CD14-positive monocyte (primary cell): ENCODE measurements around the gene SPOP. TPM values are rescaled to one million over a fixed set of nuclear protein-coding genes. Genes with fewer than 3 reads are reported as not detected.

Source experiments
- DNase-seq, 3 donors: peaks; one replicate each; pipeline ENCODE4 v3.0.0-alpha.2; 2011 to 2022
- H2AFZ ChIP-seq: 2 replicates; pipeline ENCODE4 v1.6.0; 2012; ENCODE audit warnings: mild to moderate bottlenecking, low read depth, low read length, inconsistent platforms; ENCODE audit not compliant: insufficient read depth, poor library complexity, severe bottlenecking
- H3K27ac ChIP-seq, 2 donors: 1 replicate in 1 of 2; 2 replicates in 1 of 2; pipeline ENCODE4 v1.5.1; 2012 to 2013; ENCODE audit warnings: low read length in 2 of 2, control low read depth in 1 of 2, inconsistent platforms in 1 of 2, low read depth in 1 of 2, mild to moderate bottlenecking in 1 of 2
- H3K27me3 ChIP-seq, 2 donors: one replicate each; pipeline versions ENCODE4 v1.6.0 to v1.6.1; 2011 to 2013; ENCODE audit warnings: low read length in 2 of 2; ENCODE audit not compliant: control insufficient read depth in 2 of 2, insufficient read depth in 2 of 2
- H3K36me3 ChIP-seq, 2 donors: replicated peaks in 1 of 2; 1 replicate in 1 of 2; 2 replicates in 1 of 2; pipeline versions ENCODE4 v1.5.1 to v1.6.1; 2012 to 2013; ENCODE audit warnings: low read length in 2 of 2, control low read depth in 1 of 2, inconsistent platforms in 1 of 2, mild to moderate bottlenecking in 1 of 2; ENCODE audit not compliant: insufficient read depth in 2 of 2, control insufficient read depth in 1 of 2
- H3K4me1 ChIP-seq, 2 donors: 1 replicate in 1 of 2; 2 replicates in 1 of 2; pipeline versions ENCODE4 v1.5.1 to v1.6.1; 2012 to 2013; ENCODE audit warnings: low read length in 2 of 2, control low read depth in 1 of 2, inconsistent platforms in 1 of 2, mild to moderate bottlenecking in 1 of 2, moderate library complexity in 1 of 2; ENCODE audit not compliant: insufficient read depth in 2 of 2, control insufficient read depth in 1 of 2
- H3K4me2 ChIP-seq: replicated peaks from 2 replicates; pipeline ENCODE3; 2012; ENCODE audit warnings: low read length, moderate library complexity, mild to moderate bottlenecking; ENCODE audit not compliant: poor library complexity, severe bottlenecking; ENCODE audit errors: extremely low read depth
- H3K4me3 ChIP-seq, 3 experiments: fragments of 200-600 bp in 1 of 3; sonication (generic) in 1 of 3; replicated peaks in 1 of 3; 1 replicate in 2 of 3; 2 replicates in 1 of 3; pipeline ENCODE4 v1.5.1; 2011 to 2013; ENCODE audit warnings: low read length in 3 of 3, mild to moderate bottlenecking in 3 of 3, control low read depth in 2 of 3, low read depth in 2 of 3, inconsistent platforms in 1 of 3, moderate library complexity in 1 of 3
- H3K79me2 ChIP-seq: 2 replicates; pipeline ENCODE4 v1.6.0; 2012; ENCODE audit warnings: mild to moderate bottlenecking, control low read depth, inconsistent platforms, low read length, moderate library complexity; ENCODE audit not compliant: insufficient read depth
- H3K9ac ChIP-seq: 2 replicates; pipeline ENCODE4 v1.6.0; 2017; ENCODE audit warnings: low read length, mild to moderate bottlenecking; ENCODE audit not compliant: insufficient read depth, poor library complexity, severe bottlenecking
- H3K9me3 ChIP-seq, 2 donors: replicated peaks in 1 of 2; 1 replicate in 1 of 2; 2 replicates in 1 of 2; pipeline versions ENCODE4 v1.5.1 to v1.6.1; 2012 to 2013; ENCODE audit warnings: low read length in 2 of 2, control low read depth in 1 of 2; ENCODE audit not compliant: control insufficient read depth in 1 of 2, insufficient read depth in 1 of 2
- H4K20me1 ChIP-seq: 2 replicates; pipeline ENCODE4 v1.6.0; 2012; ENCODE audit warnings: mild to moderate bottlenecking, low read length, control low read depth, moderate library complexity; ENCODE audit not compliant: insufficient read depth
- H3K27ac Mint-ChIP-seq, 7 donors: one replicate each; pipeline ENCODE4 v1.8.0; 2020; ENCODE audit warnings: mild to moderate bottlenecking in 7 of 7, mixed read lengths in 7 of 7, moderate library complexity in 6 of 7, inconsistent platforms in 2 of 7
- H3K27me3 Mint-ChIP-seq, 3 donors: one replicate each; pipeline ENCODE4 v1.8.0; 2021 to 2022; ENCODE audit warnings: low read depth in 3 of 3, mild to moderate bottlenecking in 3 of 3, mixed read lengths in 3 of 3, moderate library complexity in 3 of 3, inconsistent platforms in 1 of 3
- H3K36me3 Mint-ChIP-seq, 2 donors: one replicate each; pipeline ENCODE4 v1.8.0; 2020; ENCODE audit warnings: mixed read lengths in 2 of 2, inconsistent platforms in 1 of 2, mild to moderate bottlenecking in 1 of 2
- H3K4me1 Mint-ChIP-seq: one replicate; pipeline ENCODE4 v1.8.0; 2020; ENCODE audit warnings: mild to moderate bottlenecking, mixed read lengths
- H3K4me3 Mint-ChIP-seq, 2 donors: one replicate each; pipeline ENCODE4 v1.8.0; 2020; ENCODE audit warnings: mild to moderate bottlenecking in 2 of 2, mixed read lengths in 2 of 2, moderate library complexity in 1 of 2
- H3K9me3 Mint-ChIP-seq, 7 donors: one replicate each; pipeline ENCODE4 v1.8.0; 2020 to 2022; ENCODE audit warnings: mixed read lengths in 7 of 7, mild to moderate bottlenecking in 6 of 7, moderate library complexity in 6 of 7, inconsistent platforms in 2 of 7
- WGBS: methylation state at CpG from one replicate; pipeline ENCODE4 v1.1.5; 2013; ENCODE audit warnings: missing lambda C conversion rate; ENCODE audit not compliant: insufficient coverage; 5-methylcytosine and 5-hydroxymethylcytosine counted together
- intact Hi-C, 2 donors: fragments of 100-400 bp; cut with micrococcal nuclease; formaldehyde crosslinking; loops; one replicate each; pipeline versions ENCODE4 v1.15.0 to v1.15.1; 2023
- polyA plus RNA-seq, 3 donors: library from polyadenylated mRNA; depleted of rRNA in 1 of 3; unstranded in 2 of 3; stranded (reverse) in 1 of 3; fragments of 300-500 nt in 2 of 3; fragments of >200 nt in 1 of 3; fragmentation: Illumina TruSeq in 2 of 3; gene quantifications; 1 replicate in 2 of 3; 2 replicates in 1 of 3; pipeline ENCODE4 v1.2.3, GENCODE V29; 2012 to 2021
- TF ChIP-seq, protein P1 (sequence below): fragments of 200-600 bp; IDR thresholded peaks from one replicate; pipeline ENCODE4 v1.8.0; 2022; ENCODE audit warnings: antibody characterized with exemption, mild to moderate bottlenecking

The SPOP gene
- polyA plus RNA-seq, 3 donors, result 41.3 to 65.5 (median 63.2) TPM

DNA sequence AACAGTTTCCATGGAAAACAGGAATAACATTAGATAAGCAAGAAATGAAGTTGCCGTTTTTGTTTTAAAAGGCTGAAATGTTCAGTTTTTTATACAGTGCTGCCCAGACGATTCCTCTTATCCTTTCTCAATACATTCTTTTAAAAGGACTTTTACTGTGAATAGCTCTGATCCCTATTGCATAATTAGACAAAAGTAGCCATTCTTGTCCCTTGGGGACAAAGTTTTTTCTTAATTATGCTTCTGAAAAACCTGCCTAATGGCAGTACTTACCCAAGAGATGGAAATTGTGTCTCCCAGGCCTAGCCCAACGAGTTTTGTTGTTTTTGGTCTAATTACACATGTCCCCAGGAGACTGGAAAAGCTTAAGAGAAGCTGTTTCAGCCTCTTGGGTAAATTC lies 74.7 kb downstream of the SPOP start:
- H3K79me2 ChIP-seq, result no peaks in the 10 kb centered on the region
- H3K27ac ChIP-seq, result peak overlapping the region in 1 of 2 donors; percentile 24
- H2AFZ ChIP-seq, result no peak overlapping the region
- H3K36me3 ChIP-seq, result peaks cover 88 to 99% of the 10 kb centered on the region in 2 donors
- Mint-ChIP-seq H3K27ac (no peak overlapping the region), H3K27me3 (peaks cover 0 to 1% (median 0%) of the 10 kb centered on the region in 3 donors), H3K36me3 (peaks cover 82 to 93% of the 10 kb centered on the region in 2 donors), H3K4me1 (peaks cover 7% of the 10 kb centered on the region), H3K4me3 (no peak overlapping the region), H3K9me3 (peaks cover 0 to 2% (median 0%) of the 10 kb centered on the region in 7 donors)
- peaks cover 22% of the 10 kb centered on the region for H4K20me1 ChIP-seq
- 86% methylated on average over 1 of the region's 3 CpGs for WGBS
- TF ChIP-seq, protein P1, sequence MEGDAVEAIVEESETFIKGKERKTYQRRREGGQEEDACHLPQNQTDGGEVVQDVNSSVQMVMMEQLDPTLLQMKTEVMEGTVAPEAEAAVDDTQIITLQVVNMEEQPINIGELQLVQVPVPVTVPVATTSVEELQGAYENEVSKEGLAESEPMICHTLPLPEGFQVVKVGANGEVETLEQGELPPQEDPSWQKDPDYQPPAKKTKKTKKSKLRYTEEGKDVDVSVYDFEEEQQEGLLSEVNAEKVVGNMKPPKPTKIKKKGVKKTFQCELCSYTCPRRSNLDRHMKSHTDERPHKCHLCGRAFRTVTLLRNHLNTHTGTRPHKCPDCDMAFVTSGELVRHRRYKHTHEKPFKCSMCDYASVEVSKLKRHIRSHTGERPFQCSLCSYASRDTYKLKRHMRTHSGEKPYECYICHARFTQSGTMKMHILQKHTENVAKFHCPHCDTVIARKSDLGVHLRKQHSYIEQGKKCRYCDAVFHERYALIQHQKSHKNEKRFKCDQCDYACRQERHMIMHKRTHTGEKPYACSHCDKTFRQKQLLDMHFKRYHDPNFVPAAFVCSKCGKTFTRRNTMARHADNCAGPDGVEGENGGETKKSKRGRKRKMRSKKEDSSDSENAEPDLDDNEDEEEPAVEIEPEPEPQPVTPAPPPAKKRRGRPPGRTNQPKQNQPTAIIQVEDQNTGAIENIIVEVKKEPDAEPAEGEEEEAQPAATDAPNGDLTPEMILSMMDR, result no peak
- H3K9ac ChIP-seq, result no peak overlapping the region
- no peak overlapping the region for H3K4me2 ChIP-seq
- no peaks in the 10 kb centered on the region for H3K9me3 ChIP-seq
- peaks cover 0 to under 1% of the 10 kb centered on the region in 2 donors for H3K4me1 ChIP-seq
- no peak overlapping the region for H3K4me3 ChIP-seq
- DNase-seq, result no peak
- intact Hi-C loops, result no loop called here
- no peaks in the 10 kb centered on the region for H3K27me3 ChIP-seq

DNA sequence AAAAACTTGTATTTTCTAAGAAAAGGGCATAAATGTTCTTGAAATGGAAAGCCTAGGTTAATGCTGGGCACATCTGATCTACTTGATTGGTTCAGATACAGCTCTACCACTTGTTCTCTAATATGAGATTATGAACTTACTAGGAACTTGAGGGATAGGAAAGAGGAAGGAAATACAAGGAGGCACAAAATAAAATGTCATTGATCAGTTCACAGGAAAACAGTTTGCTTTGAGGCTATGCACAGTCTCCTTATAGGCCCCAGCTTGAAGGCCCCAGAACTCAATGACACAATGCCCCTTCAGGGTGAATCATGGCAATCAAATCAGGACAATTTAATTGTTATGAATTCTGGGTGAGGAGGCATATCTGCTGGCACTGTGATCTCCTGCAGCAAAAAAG lies 75.1 kb downstream of the SPOP start:
- no peaks in the 10 kb centered on the region for H3K27me3 ChIP-seq
- H3K4me1 ChIP-seq, result peaks cover 4 to 5% of the 10 kb centered on the region in 2 donors
- H3K9me3 ChIP-seq, result no peaks in the 10 kb centered on the region
- peak overlapping the region in 1 of 2 donors; percentile 24 for H3K27ac ChIP-seq
- no peak overlapping the region for H3K4me3 ChIP-seq
- peak overlapping the region in 1 of 7 donors; percentile 20 for H3K27ac Mint-ChIP-seq
- H3K9ac ChIP-seq, result no peak overlapping the region
- H2AFZ ChIP-seq, result no peak overlapping the region
- peaks cover 11% of the 10 kb centered on the region for H3K4me1 Mint-ChIP-seq
- no peak for DNase-seq
- TF ChIP-seq, protein P1, result no peak
- H4K20me1 ChIP-seq, result peaks cover 27% of the 10 kb centered on the region
- peaks cover 87 to 99% of the 10 kb centered on the region in 2 donors for H3K36me3 ChIP-seq
- peaks cover 0 to 1% (median 0%) of the 10 kb centered on the region in 3 donors for H3K27me3 Mint-ChIP-seq
- intact Hi-C loops, result no loop called here
- H3K9me3 Mint-ChIP-seq, result peaks cover 0 to 2% (median 0%) of the 10 kb centered on the region in 7 donors
- H3K36me3 Mint-ChIP-seq, result peaks cover 82 to 92% of the 10 kb centered on the region in 2 donors
- H3K4me2 ChIP-seq, result no peak overlapping the region
- no peaks in the 10 kb centered on the region for H3K79me2 ChIP-seq
- H3K4me3 Mint-ChIP-seq, result no peak overlapping the region
